Adrenal gland (tissue), 12 donors: ENCODE measurements around the gene KIF26A. TPM values are rescaled to one million over a fixed set of nuclear protein-coding genes. Genes with fewer than 3 reads are reported as not detected.

Experiments
- DNase-seq, 7 donors: peaks; one replicate each; pipeline ENCODE4 v3.0.0-alpha.2; 2019 to 2020
- H3K27ac ChIP-seq, 5 donors: fragments of 200-600 bp; sonication (generic) in 4 of 5; 1 replicate in 3 of 5; 2 replicates in 2 of 5; pipeline versions ENCODE4 v1.5.1 to v1.8.0; 2016 to 2020; ENCODE audit warnings: mild to moderate bottlenecking in 1 of 5
- H3K27me3 ChIP-seq: fragments of 200-600 bp; 2 replicates; pipeline ENCODE4 v1.8.0; 2021
- H3K36me3 ChIP-seq, 2 donors: fragments of 200-600 bp; replicated peaks in 1 of 2; 1 replicate in 1 of 2; 2 replicates in 1 of 2; pipeline versions ENCODE4 v1.5.1 to v1.8.0; 2018 to 2022
- H3K4me1 ChIP-seq, 2 donors: fragments of 200-600 bp; replicated peaks in 1 of 2; 1 replicate in 1 of 2; 2 replicates in 1 of 2; pipeline versions ENCODE4 v1.5.1 to v1.8.0; 2018 to 2021
- H3K4me3 ChIP-seq, 4 donors: fragments of 200-600 bp; sonication (generic) in 3 of 4; one replicate each; pipeline ENCODE4 v1.5.1; 2016 to 2018
- H3K9me3 ChIP-seq, 3 donors: fragments of 200-600 bp; sonication (generic) in 1 of 3; replicated peaks in 1 of 3; 1 replicate in 2 of 3; 2 replicates in 1 of 3; pipeline versions ENCODE4 v1.5.1 to v1.8.0; 2016 to 2021
- POLR2A ChIP-seq, 2 donors: fragments of 450-650 bp; IDR thresholded peaks; one replicate each; pipeline ENCODE4 v1.6.1; 2017; ENCODE audit warnings: antibody characterized with exemption in 2 of 2, mild to moderate bottlenecking in 2 of 2, moderate library complexity in 1 of 2
- WGBS, 4 donors: extraction: QIAGEN DNeasy Blood & Tissue Kit in 2 of 4; methylation state at CpG; one replicate each; pipeline versions ENCODE4 v1.1.5 to v1.1.7; 2013 to 2017; 5-methylcytosine and 5-hydroxymethylcytosine counted together
- intact Hi-C, 2 donors: fragments of 100-400 bp; cut with DNase I; formaldehyde crosslinking; loops; one replicate each; pipeline versions ENCODE4 v1.14.1 to v1.15.0; 2022 to 2023
- polyA plus RNA-seq, 3 donors: library from polyadenylated mRNA; stranded (reverse); fragments of 200-250 nt in 2 of 3; fragments of 350-450 nt in 1 of 3; fragmentation: Illumina TruSeq in 1 of 3; extraction: RNeasy Lipid Tissue Mini Kit (QIAGEN cat#74804) in 1 of 3; gene quantifications; one replicate each; pipeline ENCODE4 v1.2.3, GENCODE V29; 2013 to 2014
- total RNA-seq, 9 donors: library from RNA; depleted of rRNA in 4 of 9; stranded (reverse); fragments of >200 nt in 4 of 9; fragments of 120-200 nt in 1 of 9; fragmentation: NEBNext Ultra II Directional in 1 of 9; extraction: Animal tissue kit (Norgen Biotek cat#: 25700) in 1 of 9; gene quantifications; one replicate each; pipeline versions ENCODE4 v1.1.0 to v1.2.4, GENCODE V29; 2013 to 2023
- TF ChIP-seq, protein P1 (sequence below), 6 experiments: fragments of 450-650 bp in 4 of 6; fragments of 200-600 bp in 2 of 6; sonication (generic) in 1 of 6; IDR thresholded peaks; 1 replicate in 5 of 6; 2 replicates in 1 of 6; pipeline versions ENCODE4 v1.5.1 to v1.8.0; 2016 to 2021; ENCODE audit warnings: antibody characterized with exemption in 6 of 6, mild to moderate bottlenecking in 2 of 6, moderate library complexity in 1 of 6
- donor health status: healthy with polysubstance abuse.
- donor health status: Bipolar disorder and iron deficiency.
- donor health status: DM: yes; HTN: yes; CAD: no.
- donor health status: DM: no; HTN: no; CAD: no.
- donor health status: DM: no; HTN: no; CAD: no.
- donor health status: DM: yes; HTN: yes; CAD: no.

The KIF26A gene
- total and polyA plus RNA-seq, 12 donors: 0.49 to 23.9 (median 6.5) TPM

DNA sequence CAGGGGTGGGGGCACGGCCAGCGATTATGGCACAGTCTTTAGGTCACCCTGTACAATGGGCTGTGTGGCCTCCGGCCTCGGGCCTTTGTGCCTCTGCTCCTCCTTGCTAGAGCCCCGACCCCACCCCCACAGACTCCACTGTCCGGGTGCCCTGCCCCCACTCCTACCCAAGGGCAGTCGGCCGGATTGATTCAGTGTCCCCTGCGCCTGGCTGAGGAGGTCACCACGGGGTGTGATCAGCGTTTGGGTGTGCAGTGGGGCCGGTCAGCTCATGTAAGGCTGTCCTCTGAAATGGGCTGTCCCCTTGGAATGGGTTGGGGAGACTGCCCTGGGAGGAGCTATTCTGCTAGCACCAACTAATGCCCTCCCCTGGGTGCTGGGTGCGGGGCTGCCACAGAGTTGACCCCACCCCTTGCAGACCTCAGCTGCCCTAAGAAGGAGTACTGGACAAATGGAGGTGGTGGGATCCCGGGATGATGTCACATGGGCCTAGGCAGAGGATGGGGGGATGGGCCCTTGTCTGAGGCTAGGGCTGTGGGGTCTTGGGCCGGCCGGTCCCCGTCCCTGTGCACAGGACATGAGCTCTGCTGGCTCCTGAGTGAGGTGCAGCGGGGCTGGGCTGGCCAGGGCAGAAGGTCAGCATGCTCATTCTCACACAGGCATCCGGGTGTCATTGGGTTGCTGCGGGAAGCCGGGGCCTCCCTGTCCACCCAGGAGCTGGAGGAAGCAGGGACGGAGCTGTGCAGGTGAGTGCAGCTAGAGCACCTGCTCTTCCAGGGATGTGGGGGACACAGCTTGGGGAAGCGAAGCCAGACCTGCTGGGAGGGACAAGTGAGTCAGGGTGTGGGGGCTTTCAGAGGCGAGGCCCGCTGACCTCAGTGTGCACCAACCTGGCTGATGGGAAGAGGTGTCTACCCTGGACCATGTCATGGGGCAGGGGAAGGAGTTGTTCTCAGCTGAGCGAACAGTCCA is 29.5 kb upstream of the KIF26A start:
- H3K9me3 ChIP-seq: no peaks in the 10 kb centered on the region
- H3K36me3 ChIP-seq: no peaks in the 10 kb centered on the region
- H3K4me3 ChIP-seq: no peak overlapping the region
- 58 to 93% (median 64%) methylated on average over 4 to 26 of the region's 26 CpGs for WGBS, 4 donors
- no peak for TF ChIP-seq POLR2A (IDR thresholded peaks at IDR 0.05)
- TF ChIP-seq, protein P1, sequence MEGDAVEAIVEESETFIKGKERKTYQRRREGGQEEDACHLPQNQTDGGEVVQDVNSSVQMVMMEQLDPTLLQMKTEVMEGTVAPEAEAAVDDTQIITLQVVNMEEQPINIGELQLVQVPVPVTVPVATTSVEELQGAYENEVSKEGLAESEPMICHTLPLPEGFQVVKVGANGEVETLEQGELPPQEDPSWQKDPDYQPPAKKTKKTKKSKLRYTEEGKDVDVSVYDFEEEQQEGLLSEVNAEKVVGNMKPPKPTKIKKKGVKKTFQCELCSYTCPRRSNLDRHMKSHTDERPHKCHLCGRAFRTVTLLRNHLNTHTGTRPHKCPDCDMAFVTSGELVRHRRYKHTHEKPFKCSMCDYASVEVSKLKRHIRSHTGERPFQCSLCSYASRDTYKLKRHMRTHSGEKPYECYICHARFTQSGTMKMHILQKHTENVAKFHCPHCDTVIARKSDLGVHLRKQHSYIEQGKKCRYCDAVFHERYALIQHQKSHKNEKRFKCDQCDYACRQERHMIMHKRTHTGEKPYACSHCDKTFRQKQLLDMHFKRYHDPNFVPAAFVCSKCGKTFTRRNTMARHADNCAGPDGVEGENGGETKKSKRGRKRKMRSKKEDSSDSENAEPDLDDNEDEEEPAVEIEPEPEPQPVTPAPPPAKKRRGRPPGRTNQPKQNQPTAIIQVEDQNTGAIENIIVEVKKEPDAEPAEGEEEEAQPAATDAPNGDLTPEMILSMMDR (IDR thresholded peaks at IDR 0.05): no peak
- no peaks in the 10 kb centered on the region for H3K4me1 ChIP-seq
- H3K27me3 ChIP-seq: no peaks in the 10 kb centered on the region
- peak in 1 of 7 donors; percentile 10 for DNase-seq
- H3K27ac ChIP-seq: no peak overlapping the region
- intact Hi-C loops: no loop called here

DNA sequence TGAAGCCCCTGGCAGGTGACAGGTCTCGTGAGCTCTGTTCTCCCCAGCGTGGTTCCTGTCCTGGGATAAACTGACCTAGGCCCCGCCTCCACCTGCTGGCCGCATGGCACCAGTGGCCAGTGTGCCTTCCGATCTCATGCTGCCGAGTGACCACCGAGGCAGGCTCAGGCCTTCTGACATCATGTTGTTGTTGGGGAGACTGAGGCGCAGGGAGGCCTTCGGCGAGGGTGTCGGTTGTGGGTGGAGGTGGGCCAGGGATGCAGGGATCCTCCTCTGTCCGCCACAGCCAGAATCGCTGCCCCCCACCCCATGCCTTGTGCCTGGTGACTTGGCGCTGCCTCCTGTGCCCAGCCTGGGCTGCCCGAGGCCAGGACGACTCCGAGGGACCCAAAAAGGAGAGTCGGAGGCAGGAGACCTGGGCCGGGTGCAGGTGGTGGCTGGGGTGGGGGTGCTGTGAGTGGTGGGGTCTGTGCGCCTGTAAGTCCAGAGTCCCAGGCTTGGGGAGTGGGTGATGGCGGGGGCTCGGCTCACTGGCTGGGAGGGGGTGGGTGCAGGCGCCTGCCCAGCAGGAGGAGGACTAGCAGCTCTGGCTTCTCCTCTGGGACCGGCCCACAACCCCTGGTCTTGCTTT is 28.5 kb upstream of the KIF26A start:
- no peaks in the 10 kb centered on the region for H3K36me3 ChIP-seq
- intact Hi-C loops: no loop called here
- H3K27me3 ChIP-seq: no peaks in the 10 kb centered on the region
- TF ChIP-seq, protein P1 (IDR thresholded peaks at IDR 0.05): no peak
- no peak for TF ChIP-seq POLR2A (IDR thresholded peaks at IDR 0.05)
- 83 to 95% (median 87%) methylated on average over 15 to 24 of the region's 24 CpGs for WGBS, 4 donors
- no peaks in the 10 kb centered on the region for H3K4me1 ChIP-seq
- no peak overlapping the region for H3K4me3 ChIP-seq
- no peaks in the 10 kb centered on the region for H3K9me3 ChIP-seq
- DNase-seq: peak in 1 of 7 donors; percentile 3
- H3K27ac ChIP-seq: no peak overlapping the region

DNA sequence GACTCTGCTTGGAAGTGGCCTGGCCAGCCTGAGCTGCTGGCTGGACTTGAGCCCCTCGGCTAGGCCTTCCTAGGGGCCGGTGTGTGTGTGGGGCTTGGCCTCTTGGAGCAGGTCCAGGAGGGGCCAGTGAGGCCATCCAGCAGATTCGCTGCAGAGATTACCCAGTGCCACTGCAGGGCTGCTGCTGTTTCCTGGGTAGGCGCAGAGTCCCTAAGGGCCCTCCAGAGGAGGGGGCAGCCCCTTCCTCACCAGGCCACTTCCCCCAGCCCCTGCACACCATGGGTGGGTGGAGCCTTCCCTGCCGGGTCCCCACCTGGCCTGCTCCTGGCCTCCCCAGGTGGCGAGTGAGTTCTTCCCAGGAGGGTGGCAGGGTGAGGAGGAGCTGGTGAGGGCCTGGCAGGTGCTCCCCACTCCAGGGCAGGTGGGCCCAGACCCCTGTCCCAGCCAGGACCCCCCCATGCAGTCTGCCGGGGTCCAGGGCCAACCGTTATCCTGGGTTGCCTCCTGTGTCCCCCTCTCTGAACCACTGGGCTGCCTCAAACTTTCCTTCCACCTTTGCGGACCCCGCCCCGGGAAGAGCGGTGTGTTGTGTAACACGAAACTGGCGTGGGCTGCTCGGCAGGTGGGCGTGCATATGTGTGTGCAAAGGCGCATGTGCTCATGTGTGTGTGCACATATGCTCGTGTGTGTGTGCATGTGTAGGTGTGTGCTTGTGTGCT is 27.7 kb upstream of the KIF26A start:
- WGBS, 4 donors: 68 to 85% (median 74%) methylated on average over 11 to 18 of the region's 18 CpGs
- peaks cover under 1% of the 10 kb centered on the region for H3K27me3 ChIP-seq
- no peaks in the 10 kb centered on the region for H3K4me1 ChIP-seq
- no peaks in the 10 kb centered on the region for H3K36me3 ChIP-seq
- no peak overlapping the region for H3K4me3 ChIP-seq
- no peak overlapping the region for H3K27ac ChIP-seq
- H3K9me3 ChIP-seq: no peaks in the 10 kb centered on the region
- no peak for TF ChIP-seq POLR2A (IDR thresholded peaks at IDR 0.05)
- TF ChIP-seq, protein P1 (IDR thresholded peaks at IDR 0.05): no peak
- peak in 1 of 7 donors; percentile 5 for DNase-seq
- intact Hi-C loops: no loop called here
